Kidney epithelial cell (primary cell): Measurements from ENCODE around the gene PSMA3. TPM values are rescaled to one million over a fixed set of nuclear protein-coding genes. Genes with fewer than 3 reads are reported as not detected.

Source experiments
- DNase-seq: peaks from one replicate; pipeline ENCODE4 v3.0.0-alpha.2; 2010; ENCODE audit warnings: low read depth
- H3K27me3 ChIP-seq: 2 replicates; pipeline ENCODE4 v1.6.0; 2011; ENCODE audit warnings: low read length; ENCODE audit not compliant: control insufficient read depth, insufficient read depth
- H3K36me3 ChIP-seq: 2 replicates; pipeline ENCODE4 v1.5.1; 2011; ENCODE audit warnings: low read length; ENCODE audit not compliant: control insufficient read depth, insufficient read depth
- H3K4me3 ChIP-seq: 2 replicates; pipeline ENCODE4 v1.5.1; 2011; ENCODE audit warnings: low read depth, mild to moderate bottlenecking, control low read depth, low read length
- total RNA-seq: library from RNA; depleted of rRNA; stranded (reverse); fragments of >200 nt; gene quantifications from 2 replicates; pipeline ENCODE4 v1.2.3, GENCODE V29; 2015
- TF ChIP-seq, protein P1 (sequence below): IDR thresholded peaks from 2 replicates; pipeline ENCODE4 v1.5.1; 2011; ENCODE audit warnings: mild to moderate bottlenecking, moderate library complexity, low read length, control low read depth, inconsistent platforms; ENCODE audit not compliant: insufficient read depth, poor library complexity, severe bottlenecking

PSMA3 gene
- total RNA-seq, 1 donor from 2014 or later: 160 TPM

- no peak for DNase-seq
Observed at GRCh38 chr14:58238252-58239243, 6.1 kb upstream of the PSMA3 start.

DNA sequence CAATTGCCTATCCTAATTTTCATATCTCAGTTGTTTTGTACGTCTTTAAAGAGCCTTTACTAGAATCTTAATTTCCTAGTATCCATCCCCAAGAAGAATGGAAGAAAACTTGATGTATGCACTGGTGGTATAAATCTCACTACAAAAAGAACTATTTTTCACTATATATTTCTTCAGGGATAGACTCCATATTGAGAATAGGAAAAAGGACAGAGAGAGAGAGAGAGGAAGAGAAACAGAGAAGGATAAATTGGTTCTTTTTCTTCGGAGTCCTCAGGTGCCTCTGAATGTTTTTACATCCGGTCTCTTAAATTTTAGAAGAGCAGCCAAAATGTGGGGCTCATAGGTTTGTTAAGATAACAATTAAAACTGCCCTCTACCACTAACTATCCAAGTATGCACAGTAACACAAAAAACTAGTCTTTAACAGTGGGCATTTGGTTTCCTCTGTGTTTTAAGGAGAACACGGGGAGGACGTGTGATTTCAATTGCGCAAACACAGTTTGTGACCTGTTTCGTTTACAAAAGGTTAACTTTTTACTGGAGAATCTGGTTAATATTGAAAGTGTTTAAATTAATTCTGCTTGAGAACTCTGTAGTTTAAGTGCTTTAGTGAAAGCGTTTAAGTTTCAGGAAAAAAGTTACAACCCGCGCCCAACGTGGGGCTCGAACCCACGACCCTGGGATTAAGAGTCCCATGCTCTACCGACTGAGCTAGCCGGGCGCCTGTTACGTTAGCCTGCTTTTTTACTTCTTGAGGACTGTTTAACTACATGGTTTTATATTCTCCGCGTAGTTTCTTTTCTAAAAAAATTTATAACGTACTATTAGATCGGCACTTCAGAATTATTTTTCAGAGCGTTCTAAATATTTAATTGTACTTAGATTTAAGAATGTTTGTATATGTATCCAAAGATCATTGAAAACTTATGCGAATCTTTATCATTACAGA lies 5.1 kb upstream of the PSMA3 start:
- Histone ChIP-seq H3K4me3 (peak overlapping the region; percentile 63), H3K36me3 (no peaks in the 10 kb centered on the region), H3K27me3 (no peaks in the 10 kb centered on the region)
- TF ChIP-seq, protein P1, sequence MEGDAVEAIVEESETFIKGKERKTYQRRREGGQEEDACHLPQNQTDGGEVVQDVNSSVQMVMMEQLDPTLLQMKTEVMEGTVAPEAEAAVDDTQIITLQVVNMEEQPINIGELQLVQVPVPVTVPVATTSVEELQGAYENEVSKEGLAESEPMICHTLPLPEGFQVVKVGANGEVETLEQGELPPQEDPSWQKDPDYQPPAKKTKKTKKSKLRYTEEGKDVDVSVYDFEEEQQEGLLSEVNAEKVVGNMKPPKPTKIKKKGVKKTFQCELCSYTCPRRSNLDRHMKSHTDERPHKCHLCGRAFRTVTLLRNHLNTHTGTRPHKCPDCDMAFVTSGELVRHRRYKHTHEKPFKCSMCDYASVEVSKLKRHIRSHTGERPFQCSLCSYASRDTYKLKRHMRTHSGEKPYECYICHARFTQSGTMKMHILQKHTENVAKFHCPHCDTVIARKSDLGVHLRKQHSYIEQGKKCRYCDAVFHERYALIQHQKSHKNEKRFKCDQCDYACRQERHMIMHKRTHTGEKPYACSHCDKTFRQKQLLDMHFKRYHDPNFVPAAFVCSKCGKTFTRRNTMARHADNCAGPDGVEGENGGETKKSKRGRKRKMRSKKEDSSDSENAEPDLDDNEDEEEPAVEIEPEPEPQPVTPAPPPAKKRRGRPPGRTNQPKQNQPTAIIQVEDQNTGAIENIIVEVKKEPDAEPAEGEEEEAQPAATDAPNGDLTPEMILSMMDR: no peak
- DNase-seq: no peak

More at GRCh38 chr14:58238252-58239243, 6.1 kb upstream of the PSMA3 start:
- Histone ChIP-seq H3K36me3 (no peaks in the 10 kb centered on the region), H3K27me3 (no peaks in the 10 kb centered on the region), H3K4me3 (peak overlapping the region; percentile 38)
- TF ChIP-seq, protein P1: no peak

GRCh38 chr14:58243790-58244555 lies 670 bp upstream of the PSMA3 start:
- no peaks in the 10 kb centered on the region for H3K27me3 ChIP-seq
- peak overlapping the region; percentile 64 for H3K4me3 ChIP-seq
- TF ChIP-seq, protein P1: no peak
- H3K36me3 ChIP-seq: no peaks in the 10 kb centered on the region
- no peak for DNase-seq

- Histone ChIP-seq H3K27me3 (no peaks in the 10 kb centered on the region), H3K4me3 (peak overlapping the region; percentile 87), H3K36me3 (no peaks in the 10 kb centered on the region)
- TF ChIP-seq, protein P1: no peak
- no peak for DNase-seq
Observed at GRCh38 chr14:58245562-58245961, 919 bp downstream of the PSMA3 start.

DNA sequence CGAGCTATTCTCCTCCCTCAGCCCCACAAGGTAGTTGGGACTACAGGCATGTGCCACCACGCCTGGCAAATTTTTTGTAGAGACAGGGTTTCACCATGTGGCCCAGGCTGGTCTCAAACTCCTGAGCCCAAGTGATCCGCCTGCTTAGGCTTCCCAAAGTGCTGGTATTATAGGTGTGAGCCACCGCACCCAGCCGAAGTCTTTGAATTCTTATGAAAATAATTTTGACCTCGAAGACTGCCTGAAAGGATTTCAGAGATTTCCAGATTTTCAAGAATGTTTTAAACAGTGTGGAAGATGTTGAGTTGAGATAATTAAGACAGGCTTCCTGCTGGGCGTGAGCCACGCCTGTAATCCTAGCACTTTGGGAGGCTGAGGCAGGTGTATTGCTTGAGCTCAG lies 5.0 kb downstream of the PSMA3 start:
- TF ChIP-seq, protein P1: no peak
- DNase-seq: no peak
- Histone ChIP-seq H3K4me3 (no peak overlapping the region), H3K27me3 (no peaks in the 10 kb centered on the region), H3K36me3 (no peaks in the 10 kb centered on the region)
